MG63 (cell line): Measurements from ENCODE around the gene C2CD2L. TPM values are rescaled to one million over a fixed set of nuclear protein-coding genes. Genes with fewer than 3 reads are reported as not detected.
"Not testable (repeated sequence)": the region's sequence is repeated elsewhere in the genome, so short reads cannot be mapped to it uniquely, and the experiment has no call there.

Source experiments
- DNase-seq: peaks from one replicate; pipeline ENCODE4 v3.0.0-alpha.2; 2020
- H3K27me3 ChIP-seq: fragments of 250-450 bp; sonication (Bioruptor Pico); 2 replicates; pipeline ENCODE4 v1.5.1; 2020; ENCODE audit warnings: mild to moderate bottlenecking, moderate library complexity
- H3K36me3 ChIP-seq: fragments of 250-450 bp; sonication (Bioruptor Pico); 2 replicates; pipeline ENCODE4 v1.5.1; 2020; ENCODE audit warnings: mild to moderate bottlenecking, moderate library complexity
- H3K4me3 ChIP-seq: fragments of 250-450 bp; sonication (Bioruptor Pico); 2 replicates; pipeline ENCODE4 v1.5.1; 2020; ENCODE audit warnings: mild to moderate bottlenecking, moderate library complexity
- H3K9me3 ChIP-seq: fragments of 250-450 bp; sonication (Bioruptor Pico); 2 replicates; pipeline ENCODE4 v1.5.1; 2020; ENCODE audit warnings: mild to moderate bottlenecking, moderate library complexity
- total RNA-seq: library from RNA; depleted of rRNA; stranded (reverse); fragments of >200 nt; shearing (Covaris generic); gene quantifications from 2 replicates; pipeline ENCODE4 v1.2.3, GENCODE V29; 2014; ENCODE audit warnings: low replicate concordance

C2CD2L gene
- total RNA-seq, 1 experiment from 2014 or later = 5.1 TPM

DNA sequence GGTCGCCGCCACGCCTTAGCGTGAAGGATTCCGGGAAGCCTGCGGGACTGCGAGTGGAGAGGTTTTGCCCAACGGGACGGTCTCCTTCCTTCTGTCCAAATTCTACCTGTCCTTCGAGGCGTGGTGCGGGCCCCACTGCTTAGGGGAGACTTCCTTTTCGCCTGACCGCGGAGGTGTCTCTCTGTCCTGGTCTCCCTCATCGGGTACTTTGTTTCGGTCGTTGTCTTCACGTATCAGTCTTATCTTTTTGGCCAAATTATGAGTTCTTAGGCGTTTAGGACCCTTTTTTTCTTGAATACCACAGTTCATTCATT is 14.6 kb downstream of the C2CD2L start:
- no peaks in the 10 kb centered on the region for H3K9me3 ChIP-seq
- peak overlapping the region; percentile 87 for H3K4me3 ChIP-seq
- no peaks in the 10 kb centered on the region for H3K27me3 ChIP-seq
- DNase-seq = no peak
- H3K36me3 ChIP-seq = peaks cover 11% of the 10 kb centered on the region; the same call in 1 of the 2 replicates

DNA sequence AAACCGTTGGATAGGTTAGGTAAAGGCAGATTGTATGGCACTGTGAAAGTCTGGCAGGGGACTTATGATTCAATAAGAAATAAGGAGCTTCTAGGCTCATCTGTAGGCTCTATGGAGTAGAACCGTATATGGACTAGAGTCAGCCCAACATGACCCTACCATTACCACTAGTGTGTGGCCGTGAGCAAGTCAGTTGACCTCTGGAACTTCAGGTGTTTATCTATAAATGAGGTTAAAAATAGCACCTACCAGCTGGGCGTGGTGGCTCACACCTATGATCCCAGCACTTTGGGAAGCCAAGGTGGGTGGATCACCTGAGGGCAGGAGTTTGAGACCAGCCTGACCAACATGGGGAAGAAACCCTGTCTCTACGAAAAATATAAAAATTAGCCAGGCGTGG is 18.7 kb downstream of the C2CD2L start:
- Histone ChIP-seq H3K36me3 (peaks cover 13% of the 10 kb centered on the region; the same call in 1 of the 2 replicates), H3K9me3 (no peaks in the 10 kb centered on the region), H3K27me3 (no peaks in the 10 kb centered on the region), H3K4me3 (no peak overlapping the region)
- no peak for DNase-seq

DNA sequence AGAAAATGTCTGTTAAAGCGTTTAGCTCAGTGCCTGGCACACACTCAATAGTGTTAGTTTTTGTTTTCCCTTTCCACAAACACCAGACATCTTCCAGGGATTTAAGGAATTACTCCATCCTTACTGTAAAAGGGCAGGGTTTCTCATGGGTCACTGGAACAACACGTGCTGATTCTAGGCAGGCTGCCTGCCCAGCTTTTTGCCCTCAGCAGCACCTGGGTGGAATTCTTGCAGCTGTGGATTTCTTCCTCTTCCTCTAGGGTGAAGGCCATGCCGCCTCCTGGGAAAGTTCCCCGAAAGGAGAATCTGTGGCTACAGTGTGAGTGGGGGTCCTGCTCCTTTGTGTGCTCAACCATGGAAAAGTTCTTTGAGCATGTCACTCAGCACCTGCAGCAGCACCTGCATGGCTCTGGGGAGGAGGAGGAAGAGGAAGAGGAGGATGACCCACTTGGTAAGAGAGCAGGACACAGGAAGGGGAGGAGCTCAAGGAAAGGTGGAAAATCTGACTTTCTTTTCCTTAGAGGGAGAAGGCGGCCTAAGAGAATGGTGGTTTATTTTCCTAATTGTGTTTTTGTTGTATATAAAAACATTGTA is 19.6 kb downstream of the C2CD2L start:
- peaks cover 15% of the 10 kb centered on the region; the same call in 1 of the 2 replicates for H3K36me3 ChIP-seq
- no peaks in the 10 kb centered on the region for H3K27me3 ChIP-seq
- no peak overlapping the region for H3K4me3 ChIP-seq
- no peak for DNase-seq
- H3K9me3 ChIP-seq = no peaks in the 10 kb centered on the region

DNA sequence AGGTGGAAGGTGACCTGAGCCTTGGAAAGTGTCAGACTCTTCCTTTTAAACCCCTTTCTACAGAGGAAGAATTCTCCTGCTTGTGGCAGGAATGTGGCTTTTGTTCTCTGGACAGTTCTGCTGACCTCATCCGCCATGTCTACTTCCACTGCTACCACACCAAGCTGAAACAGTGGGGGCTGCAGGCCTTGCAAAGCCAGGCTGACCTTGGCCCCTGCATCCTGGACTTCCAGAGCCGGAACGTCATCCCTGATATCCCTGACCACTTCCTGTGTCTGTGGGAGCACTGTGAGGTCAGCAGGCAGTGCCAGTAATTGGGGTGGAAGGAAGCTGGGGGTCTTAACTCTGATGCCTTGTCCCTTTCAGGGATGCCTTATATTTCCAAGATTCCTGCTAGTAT is 23.5 kb downstream of the C2CD2L start:
- Histone ChIP-seq H3K9me3 (no peaks in the 10 kb centered on the region), H3K4me3 (no peak overlapping the region), H3K27me3 (no peaks in the 10 kb centered on the region), H3K36me3 (peaks cover 13% of the 10 kb centered on the region)
- DNase-seq = no peak

DNA sequence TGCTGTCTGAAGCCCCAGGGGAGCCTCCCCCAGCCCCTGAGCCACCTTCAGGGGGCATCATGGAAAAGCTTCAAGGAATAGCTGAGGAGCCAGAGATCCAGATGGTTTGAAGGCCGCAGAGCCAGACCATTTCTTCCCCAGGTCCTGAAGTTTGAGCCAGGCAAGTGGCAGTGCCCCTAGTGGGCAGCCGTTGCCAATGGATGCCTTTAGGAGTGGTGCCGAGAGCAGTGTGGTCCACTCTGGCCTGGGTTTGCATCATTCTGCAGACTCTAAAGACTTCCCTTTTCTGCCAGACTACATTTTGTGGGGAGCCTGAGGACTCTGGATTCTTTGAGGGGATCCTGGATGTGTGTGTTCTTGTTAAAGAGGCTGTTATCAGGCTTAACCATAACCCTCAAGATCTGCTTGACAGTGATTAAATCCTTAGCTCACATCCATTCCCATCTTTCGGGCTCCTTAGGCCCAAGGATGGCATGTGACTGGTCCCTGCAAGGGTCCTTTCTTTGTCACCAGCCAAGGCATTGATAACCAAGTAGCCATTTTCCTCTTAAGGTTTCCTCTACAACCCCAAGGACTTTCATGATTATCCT is 27.3 kb downstream of the C2CD2L start:
- Histone ChIP-seq H3K9me3 (no peaks in the 10 kb centered on the region), H3K36me3 (peaks cover 13% of the 10 kb centered on the region), H3K27me3 (no peaks in the 10 kb centered on the region), H3K4me3 (no peak overlapping the region)
- DNase-seq = peak; percentile 15

DNA sequence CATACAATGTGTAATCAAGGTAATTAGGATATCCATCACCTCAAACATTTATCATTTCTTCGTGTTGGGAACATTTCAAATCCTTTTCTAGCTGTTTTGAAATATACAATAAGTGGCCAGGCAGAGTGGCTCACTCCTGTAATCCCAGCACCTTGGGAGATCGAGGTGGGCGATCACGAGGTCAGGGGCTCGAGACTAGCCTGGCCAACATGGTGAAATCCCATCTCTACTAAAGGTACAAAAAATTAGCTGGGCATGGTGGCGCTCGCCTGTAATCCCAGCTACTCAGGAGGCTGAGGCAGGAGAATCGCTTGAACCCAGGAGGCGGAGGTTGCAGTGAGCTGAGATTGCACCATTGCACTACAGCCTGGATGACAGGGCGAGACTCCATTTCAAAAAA is 32.1 kb downstream of the C2CD2L start:
- not testable (repeated sequence) for DNase-seq, H3K36me3 ChIP-seq, H3K27me3 ChIP-seq, H3K4me3 ChIP-seq, H3K9me3 ChIP-seq

DNA sequence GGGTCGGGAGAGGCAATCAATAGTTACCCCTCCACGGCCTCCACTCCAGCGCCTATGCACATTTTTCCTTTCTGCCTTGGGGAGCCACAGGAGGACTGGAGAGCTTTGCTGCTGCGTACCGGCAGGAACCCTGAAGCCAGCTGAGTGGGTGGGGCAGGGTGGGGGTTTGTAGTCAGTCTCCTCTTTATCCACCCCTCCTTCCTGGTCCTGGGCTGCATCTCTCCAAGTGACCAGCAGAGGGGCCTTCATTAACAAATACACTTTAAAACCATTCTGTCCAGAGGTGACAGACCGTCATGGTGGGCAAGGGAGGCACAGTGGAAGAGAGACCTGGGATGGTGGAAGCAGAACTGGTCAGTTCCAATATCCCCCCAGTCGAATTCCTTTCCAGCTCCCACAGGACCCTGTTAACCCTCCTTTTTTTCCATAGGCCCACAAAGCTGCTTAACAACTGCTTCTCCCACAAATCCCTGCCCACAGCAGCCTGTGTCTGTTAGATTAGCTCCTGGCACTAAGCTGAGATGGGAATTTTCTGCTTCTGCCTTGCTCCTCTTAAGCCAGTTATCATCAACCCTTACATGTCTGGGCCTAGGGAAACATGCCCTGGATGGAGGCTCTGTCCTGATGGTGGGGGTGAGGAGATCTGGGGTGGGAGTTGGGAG is 37.8 kb downstream of the C2CD2L start:
- Histone ChIP-seq H3K27me3 (no peaks in the 10 kb centered on the region; the same call in 1 of the 2 replicates), H3K4me3 (no peak overlapping the region), H3K9me3 (no peaks in the 10 kb centered on the region), H3K36me3 (no peaks in the 10 kb centered on the region)
- peak; percentile 77 for DNase-seq

DNA sequence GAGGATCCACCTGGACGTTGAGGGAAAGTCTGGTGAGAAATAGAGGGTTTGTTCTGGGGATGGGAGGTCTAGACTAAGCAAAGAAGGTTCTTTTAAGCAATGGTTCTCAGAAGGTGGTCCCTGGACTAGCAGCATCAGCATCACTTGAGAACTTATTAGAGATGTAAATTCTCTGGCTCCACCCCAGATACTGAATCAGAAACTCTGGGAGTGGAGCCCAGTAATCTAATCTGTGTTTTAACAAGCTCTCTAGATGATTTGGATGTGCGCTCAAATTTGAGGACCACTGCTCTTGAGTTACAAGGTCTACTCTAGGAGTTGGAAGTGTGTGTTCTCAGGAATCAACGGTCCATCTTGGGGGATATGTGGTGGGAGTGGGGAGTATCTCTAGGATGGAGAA is 38.4 kb downstream of the C2CD2L start:
- H3K9me3 ChIP-seq = no peaks in the 10 kb centered on the region
- H3K4me3 ChIP-seq = no peak overlapping the region
- no peaks in the 10 kb centered on the region for H3K36me3 ChIP-seq
- no peaks in the 10 kb centered on the region; the same call in 1 of the 2 replicates for H3K27me3 ChIP-seq
- DNase-seq = no peak

DNA sequence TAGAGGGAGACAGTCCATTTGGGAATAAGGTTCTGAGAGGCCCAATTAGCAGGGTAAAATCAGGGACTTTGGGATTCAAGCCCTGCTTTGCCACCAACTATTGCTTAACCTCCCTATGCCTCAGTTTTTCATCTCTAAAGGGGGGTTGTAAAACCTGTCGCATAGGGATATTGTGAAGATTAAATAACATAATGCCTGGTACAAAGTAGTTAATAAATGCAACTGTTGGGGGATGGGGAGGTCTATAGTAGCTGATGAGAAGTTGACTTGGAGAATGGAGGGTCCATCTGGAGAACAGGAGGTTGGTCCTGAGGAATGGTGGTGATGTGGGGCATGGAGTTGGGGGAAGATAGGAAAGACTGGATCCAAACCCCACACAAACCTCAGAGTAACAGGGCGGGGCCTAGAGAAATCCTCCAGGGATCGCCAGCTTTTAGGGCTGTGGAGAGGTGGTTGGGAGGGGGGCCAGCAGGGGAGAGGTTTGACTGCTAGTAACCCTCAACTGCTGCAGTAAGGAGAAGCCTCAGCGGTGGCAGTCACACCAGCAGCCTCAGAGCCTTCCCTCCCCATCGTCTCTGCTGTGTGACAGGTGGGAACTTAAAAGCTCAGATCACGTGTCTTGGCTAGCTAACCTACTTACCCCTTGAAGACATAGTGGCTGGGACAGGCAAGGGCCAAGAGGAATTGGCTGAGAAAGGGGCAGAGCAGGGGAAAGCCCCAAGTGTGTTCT is 40.6 kb downstream of the C2CD2L start:
- Histone ChIP-seq H3K36me3 (no peaks in the 10 kb centered on the region), H3K4me3 (no peak overlapping the region), H3K27me3 (no peaks in the 10 kb centered on the region; the same call in 1 of the 2 replicates), H3K9me3 (no peaks in the 10 kb centered on the region)
- no peak for DNase-seq

DNA sequence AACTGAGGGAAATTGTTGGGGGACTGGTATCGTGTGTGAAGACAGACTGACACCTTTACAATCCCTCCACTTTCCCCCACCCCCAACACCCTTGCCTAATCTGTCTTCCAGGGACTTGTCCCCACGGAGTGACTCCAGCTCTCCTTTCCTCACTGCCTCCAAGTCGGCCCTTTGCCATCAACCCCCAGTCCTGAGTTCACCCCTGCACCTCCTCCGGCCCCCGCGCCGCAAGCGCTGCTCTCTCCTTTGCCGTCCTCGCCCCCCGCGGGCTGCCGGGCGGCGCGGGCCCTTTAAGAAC is 41.5 kb downstream of the C2CD2L start:
- no peaks in the 10 kb centered on the region for H3K9me3 ChIP-seq
- H3K27me3 ChIP-seq = no peaks in the 10 kb centered on the region; the same call in 1 of the 2 replicates
- H3K4me3 ChIP-seq = peak overlapping the region; percentile 51
- no peak for DNase-seq
- no peaks in the 10 kb centered on the region for H3K36me3 ChIP-seq

DNA sequence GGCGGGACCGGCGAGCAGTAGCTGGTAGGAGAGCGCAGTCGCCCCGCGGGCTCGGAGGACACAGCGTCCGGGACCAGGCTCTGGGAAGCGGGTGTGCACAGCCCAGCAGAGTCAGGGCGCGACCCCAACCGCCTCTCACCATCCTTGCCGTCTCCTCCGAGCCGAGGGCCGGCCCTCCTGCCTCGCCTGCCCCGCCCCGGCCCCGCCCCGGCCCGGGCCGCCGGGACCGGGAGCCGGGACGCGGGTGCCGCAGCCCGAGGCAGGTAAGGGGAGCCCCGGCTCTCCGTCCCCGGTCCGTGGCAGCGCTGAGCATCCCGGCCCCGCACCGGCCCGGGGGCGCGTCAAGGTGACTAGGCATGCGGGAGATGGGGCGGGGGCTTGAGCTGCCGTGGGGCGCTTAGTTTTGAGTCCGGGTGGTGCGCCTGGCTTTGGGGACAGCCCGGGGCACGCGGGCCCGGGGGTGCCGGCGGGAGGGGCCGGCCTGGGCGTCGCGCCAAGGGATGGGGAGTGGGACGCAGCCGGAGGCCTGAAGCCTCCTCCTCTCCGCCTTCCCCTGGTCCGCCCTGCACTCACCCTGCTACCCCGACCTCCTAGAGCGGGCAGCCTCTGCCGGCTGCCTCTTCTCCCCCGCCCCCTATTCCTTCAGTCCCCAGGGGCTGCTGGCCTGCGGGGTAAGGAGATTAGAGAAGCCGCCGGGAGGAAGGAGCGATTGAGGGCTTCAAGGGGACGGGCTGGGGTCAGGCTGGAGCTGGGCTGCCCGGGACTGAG is 42.1 kb downstream of the C2CD2L start, which contains the start of gene ABCG4:
ABCG4 (plus strand) TSS at position 35 of the 768 bp plus-strand sequence. CDS start 914 bp downstream, outside the sequence.
- Histone ChIP-seq H3K36me3 (no peaks in the 10 kb centered on the region), H3K4me3 (peak within 1 kb of the TSS; percentile 51), H3K27me3 (no peaks in the 10 kb centered on the region; the same call in 1 of the 2 replicates), H3K9me3 (no peaks in the 10 kb centered on the region)
- DNase-seq = peak; percentile 17

DNA sequence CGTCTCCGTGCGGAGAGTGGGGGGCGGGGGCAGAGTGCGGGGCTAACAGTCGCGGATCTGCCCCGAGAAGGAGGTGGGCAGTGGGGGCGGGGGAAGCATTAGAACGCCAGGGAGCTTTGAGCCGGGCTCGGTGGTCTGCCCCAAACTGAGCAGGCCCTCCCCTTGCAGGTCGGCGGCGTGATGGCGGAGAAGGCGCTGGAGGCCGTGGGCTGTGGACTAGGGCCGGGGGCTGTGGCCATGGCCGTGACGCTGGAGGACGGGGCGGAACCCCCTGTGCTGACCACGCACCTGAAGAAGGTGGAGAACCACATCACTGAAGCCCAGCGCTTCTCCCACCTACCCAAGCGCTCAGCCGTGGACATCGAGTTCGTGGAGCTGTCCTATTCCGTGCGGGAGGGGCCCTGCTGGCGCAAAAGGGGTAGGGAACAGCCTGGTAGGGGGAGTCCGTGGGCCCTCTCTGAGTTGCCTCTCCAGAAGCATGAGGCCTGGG is 42.7 kb downstream of the C2CD2L start:
- no peak for DNase-seq
- H3K9me3 ChIP-seq = no peaks in the 10 kb centered on the region
- H3K4me3 ChIP-seq = no peak overlapping the region
- no peaks in the 10 kb centered on the region; the same call in 1 of the 2 replicates for H3K27me3 ChIP-seq
- no peaks in the 10 kb centered on the region for H3K36me3 ChIP-seq

DNA sequence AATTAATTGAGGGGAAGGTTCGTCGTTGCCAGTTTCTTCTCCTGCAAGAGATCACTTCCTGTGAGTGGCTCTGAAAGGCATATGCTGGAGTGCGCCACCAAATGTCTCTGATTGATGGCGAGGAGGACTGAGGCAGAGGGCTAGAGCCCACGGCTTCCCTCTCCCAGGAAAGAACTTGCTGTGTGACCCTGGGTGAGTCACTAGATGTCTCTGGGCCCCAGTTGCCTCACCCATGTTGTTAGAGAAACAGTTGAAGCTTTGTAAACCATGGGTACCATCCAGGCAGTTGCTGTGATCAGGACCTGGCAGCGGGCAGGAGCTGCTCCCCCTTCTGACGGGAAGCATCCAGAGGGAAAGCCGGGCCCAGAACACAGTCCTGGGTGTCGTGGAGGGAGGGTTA is 44.9 kb downstream of the C2CD2L start:
- Histone ChIP-seq H3K9me3 (no peaks in the 10 kb centered on the region), H3K36me3 (no peaks in the 10 kb centered on the region), H3K4me3 (no peak overlapping the region), H3K27me3 (no peaks in the 10 kb centered on the region; the same call in 1 of the 2 replicates)
- no peak for DNase-seq

DNA sequence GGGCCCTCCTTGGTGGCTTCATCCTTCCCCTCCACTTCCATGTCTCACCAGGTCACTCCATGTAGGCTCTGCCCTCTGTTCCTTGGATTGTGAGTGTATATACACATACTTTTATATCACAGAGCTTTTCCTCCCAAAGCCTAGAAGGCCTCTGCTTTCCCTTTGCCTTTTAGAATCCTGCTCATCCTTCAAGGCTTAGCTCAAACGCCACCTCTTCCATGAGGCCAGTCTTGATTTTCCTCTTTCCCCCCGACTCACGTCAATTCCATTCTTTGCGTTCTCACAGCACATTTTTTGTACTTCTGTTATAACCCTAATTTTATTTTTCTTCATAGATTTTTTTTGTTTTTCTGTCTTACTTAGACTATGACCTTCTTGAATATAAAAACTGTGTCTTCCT is 45.5 kb downstream of the C2CD2L start:
- Histone ChIP-seq H3K27me3 (no peaks in the 10 kb centered on the region; the same call in 1 of the 2 replicates), H3K36me3 (no peaks in the 10 kb centered on the region), H3K9me3 (no peaks in the 10 kb centered on the region), H3K4me3 (no peak overlapping the region)
- DNase-seq = no peak

DNA sequence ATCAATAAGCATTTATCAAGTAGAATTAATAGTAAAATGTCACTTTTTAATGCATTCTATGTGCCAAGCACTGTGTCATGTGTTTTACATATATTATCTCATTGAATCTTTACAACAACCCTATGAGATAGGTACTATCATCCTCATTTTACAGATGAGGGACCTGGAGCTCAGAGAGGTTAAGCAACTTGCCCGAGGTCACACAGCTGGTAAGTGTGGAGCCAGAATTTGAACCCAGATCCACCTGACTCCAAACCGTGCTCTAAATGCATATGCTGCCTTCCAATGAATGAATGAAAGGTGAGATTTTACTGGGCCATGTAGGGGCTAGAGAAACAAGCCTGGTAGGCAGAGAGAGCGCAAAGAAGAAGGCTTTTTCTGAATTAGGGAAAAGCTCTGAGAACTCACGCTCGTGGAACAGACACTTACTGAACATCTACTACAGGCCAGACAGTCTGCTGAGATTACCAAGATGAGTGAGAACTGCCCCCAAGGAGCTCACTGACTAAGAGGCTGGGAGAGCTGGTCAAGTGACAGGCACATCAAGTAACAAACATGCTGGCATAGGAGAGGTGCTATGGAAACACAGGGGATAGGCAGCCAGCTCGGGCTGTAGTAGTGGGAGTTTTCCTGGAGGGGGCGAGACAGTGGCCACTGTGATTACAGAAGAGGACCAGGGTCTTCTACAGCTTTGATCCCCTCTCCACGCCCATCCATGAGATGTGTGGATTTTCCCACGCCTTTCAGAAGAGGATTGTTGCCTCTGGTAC is 46.1 kb downstream of the C2CD2L start:
- no peak overlapping the region for H3K4me3 ChIP-seq
- no peaks in the 10 kb centered on the region for H3K9me3 ChIP-seq
- DNase-seq = no peak
- H3K36me3 ChIP-seq = no peaks in the 10 kb centered on the region
- H3K27me3 ChIP-seq = no peaks in the 10 kb centered on the region; the same call in 1 of the 2 replicates

DNA sequence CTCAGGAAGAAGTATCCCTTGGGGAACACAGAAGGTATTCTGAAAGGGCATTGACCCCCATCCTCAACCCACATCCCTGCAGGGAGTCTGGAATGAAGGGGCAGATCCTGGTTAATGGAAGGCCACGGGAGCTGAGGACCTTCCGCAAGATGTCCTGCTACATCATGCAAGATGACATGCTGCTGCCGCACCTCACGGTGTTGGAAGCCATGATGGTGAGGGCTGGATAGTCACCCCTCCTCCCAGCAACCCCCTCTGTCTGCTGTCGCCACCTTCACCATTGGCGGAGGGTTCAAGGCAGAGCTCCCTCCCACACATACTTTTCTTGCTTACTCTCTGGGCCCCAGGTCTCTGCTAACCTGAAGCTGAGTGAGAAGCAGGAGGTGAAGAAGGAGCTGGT is 47.0 kb downstream of the C2CD2L start:
- Histone ChIP-seq H3K36me3 (no peaks in the 10 kb centered on the region), H3K4me3 (no peak overlapping the region), H3K9me3 (no peaks in the 10 kb centered on the region), H3K27me3 (no peaks in the 10 kb centered on the region)
- DNase-seq = no peak
